T1000 (cell line): Measurements from ENCODE around the gene MELTF.
"Not testable (repeated sequence)": the region's sequence is repeated elsewhere in the genome, so short reads cannot be mapped to it uniquely, and the experiment has no call there.

Experiments
- DNase-seq: peaks from one replicate; lab custom pipeline; 2025; ENCODE audit warnings: mixed read lengths; lab: John Stamatoyannopoulos, UW

Gene MELTF

DNA sequence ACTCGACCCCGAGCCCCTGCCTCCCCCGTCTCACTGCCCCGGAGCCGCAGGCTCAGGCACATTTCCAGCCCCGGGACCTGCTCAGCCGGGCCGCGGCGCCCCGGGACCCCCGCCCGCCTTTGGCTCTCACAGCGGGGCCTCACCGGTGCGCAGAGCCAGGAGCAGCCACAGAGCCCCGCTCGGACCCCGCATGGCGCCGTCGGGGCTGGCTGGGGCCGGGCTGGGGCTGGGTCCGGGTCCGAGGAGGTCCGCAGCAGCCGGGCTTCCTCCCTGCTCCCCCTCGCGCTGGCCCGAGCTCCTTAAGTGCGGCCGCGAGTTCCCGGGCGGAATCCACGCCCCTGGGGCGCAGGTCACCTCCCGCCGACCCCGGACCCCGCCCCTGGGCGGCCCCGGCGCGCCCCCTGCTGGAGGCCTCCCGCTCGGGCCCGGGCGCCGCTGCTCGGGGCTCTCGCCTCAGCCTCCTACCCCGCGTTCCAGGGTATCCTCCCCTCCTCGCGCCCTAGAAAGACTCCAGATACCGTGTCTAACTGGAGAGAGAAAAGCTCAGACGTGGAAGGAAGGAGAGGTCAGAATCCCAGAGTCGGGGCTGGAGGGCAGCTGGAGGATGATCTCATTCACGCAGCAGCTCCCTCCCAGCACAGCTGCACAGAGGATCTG, at the start of gene MELTF:
MELTF (minus strand) TSS at position 307 of the 657 bp plus-strand sequence; CDS start at position 192, 115 bp downstream.
- DNase-seq = peak; percentile 52

GRCh38 chr3:197076415-197076814, 46.8 kb upstream of the MELTF start:
- no peak for DNase-seq

DNA sequence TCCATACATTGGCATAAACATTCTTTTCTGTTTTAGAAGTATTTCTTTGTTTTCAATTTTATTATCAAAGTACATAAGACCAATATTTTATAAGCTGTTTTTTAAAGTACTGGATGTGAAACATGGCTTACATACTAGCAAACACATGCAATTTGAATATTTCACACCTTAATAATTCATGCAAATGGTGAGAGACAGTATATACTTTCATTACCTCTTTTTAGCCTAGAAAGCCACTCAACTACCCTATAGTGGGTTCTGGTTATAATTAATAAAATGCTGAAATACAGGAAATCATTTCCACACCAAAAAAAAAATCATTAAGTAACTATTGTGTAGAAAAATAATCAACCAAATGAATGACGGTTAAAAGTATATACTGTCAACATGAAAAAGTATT, 38.5 kb upstream of the MELTF start:
- DNase-seq = no peak

- no peak for DNase-seq
Measured at GRCh38 chr3:197064771-197065170, 35.2 kb upstream of the MELTF start.

DNA sequence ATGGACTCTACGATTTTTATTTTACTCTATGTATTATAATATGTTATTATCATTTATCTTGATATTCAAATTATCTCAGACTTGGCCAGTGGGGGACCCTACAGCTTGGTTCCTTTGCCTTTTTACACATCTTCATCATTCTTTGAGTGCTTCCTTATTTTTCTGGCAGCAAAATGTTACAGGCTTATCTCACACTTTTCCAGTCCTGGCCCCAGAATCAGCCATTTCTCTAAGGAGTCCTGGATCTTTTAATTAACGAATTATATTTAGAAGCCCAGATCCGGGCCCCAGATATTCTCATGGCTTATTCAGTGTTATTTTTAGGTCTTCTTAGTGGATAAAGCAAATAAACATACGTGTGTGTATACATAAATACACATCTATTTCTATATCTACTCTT, 32.8 kb upstream of the MELTF start:
- DNase-seq = no peak

DNA sequence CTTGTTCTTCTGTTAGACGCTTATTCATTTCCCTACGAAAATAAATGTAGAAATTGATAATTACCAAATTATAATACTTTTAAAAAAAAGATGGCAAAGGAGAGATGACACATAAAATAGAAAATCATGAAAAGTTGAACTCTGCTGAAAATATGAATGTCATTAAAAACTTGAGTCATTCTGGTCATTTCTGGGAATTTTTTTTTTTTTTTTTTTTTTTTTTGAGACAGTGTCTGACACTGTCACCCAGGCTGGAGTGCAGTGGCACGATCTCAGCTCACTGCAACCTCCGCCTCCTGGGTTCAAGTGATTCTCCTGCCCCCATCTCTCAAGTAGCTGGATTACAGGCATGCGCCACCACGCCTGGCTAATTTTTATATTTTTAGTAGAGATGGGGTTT, 22.0 kb upstream of the MELTF start:
- not testable (repeated sequence) for DNase-seq

GRCh38 chr3:197050511-197050910, 20.9 kb upstream of the MELTF start:
- DNase-seq = no peak

DNA sequence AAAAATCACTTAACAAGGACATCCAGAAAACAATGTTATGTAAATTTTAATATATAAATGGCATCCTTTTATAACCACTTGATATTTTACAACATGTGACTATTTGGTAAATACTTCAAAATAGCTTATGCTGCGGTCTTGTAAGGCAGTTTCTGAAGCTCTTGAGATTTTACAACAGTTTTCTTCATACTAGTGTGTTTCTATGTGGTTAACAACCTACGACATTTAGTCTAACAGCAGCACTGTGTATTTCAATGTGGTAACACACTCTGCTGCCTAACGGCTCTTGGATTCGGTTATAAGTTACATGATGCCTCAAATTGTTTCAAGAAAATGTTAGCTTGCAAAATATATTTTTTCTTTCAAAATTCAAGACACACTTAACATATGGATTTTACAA, 12.9 kb upstream of the MELTF start:
- no peak for DNase-seq

DNA sequence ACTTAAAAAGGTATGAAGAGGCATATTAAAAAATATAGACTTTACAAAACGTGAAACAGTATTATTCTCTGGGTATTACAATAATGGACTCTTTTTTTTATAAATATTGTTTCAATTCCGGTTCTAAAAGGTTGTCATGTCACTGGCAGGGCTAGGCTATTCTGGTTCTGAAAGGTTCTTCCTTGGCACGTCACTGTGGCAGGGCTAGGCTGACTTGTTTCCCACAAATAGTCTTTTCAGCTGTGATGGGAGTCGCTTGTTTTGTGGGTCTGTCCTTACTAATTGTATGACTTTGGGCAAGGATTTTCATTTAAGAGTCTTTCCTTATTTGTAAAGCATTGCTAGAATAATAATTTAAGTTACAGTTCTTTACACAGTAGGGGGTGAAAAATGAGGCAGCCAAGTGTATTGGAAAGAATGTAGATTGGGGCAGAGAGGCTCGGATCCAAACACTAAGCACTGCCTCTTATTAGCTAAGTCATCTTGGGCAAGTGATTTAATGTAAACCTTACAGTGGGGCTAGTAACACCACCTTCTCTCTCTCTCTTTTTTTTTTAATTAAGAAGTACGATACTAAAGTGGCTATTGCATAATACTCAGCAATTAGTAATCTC, 12.4 kb upstream of the MELTF start:
- DNase-seq = no peak

GRCh38 chr3:197040658-197041057, 11.0 kb upstream of the MELTF start:
- DNase-seq = no peak

DNA sequence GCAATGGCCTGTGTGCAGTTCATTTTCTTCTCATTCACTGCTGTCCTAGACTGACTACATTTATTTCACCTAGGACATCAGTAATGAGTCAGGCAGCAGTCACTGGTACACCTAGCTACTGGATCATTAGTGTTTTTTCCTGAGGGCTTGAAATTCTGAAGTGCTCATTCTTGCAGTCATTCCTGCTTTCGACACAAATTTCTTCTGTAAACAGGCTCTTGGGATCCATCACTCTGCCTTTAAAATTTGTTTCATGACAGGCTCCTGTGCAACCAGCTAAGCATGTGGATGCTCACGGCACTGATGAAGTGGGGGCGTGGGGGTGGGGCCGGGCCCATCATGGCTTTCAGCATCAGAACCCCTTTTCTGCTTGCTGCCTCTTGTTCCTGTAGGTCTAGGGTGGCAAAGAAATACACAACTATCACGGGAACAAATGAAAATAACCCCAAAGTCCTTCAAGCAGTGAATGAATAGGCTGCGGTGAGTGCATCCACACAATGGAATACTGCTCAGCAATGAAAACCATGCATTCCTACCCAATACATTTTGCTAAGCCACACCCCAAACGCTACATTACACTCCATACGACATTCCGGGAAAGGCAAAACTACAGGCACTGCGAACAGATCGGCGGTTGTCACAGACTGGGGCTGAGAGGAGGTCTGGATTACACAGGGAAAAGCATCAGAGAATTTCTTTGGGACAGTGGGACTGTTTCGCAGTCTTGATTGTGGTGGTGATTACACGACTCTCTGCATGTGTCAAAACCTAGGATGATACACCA, 9.3 kb upstream of the MELTF start:
- no peak for DNase-seq

- DNase-seq = no peak
Measured at GRCh38 chr3:197035577-197035976, 6.0 kb upstream of the MELTF start.

- not testable (repeated sequence) for DNase-seq
Measured at GRCh38 chr3:197034778-197035177, 5.2 kb upstream of the MELTF start.

GRCh38 chr3:197033764-197034163, 4.1 kb upstream of the MELTF start:
- not testable (repeated sequence) for DNase-seq

DNA sequence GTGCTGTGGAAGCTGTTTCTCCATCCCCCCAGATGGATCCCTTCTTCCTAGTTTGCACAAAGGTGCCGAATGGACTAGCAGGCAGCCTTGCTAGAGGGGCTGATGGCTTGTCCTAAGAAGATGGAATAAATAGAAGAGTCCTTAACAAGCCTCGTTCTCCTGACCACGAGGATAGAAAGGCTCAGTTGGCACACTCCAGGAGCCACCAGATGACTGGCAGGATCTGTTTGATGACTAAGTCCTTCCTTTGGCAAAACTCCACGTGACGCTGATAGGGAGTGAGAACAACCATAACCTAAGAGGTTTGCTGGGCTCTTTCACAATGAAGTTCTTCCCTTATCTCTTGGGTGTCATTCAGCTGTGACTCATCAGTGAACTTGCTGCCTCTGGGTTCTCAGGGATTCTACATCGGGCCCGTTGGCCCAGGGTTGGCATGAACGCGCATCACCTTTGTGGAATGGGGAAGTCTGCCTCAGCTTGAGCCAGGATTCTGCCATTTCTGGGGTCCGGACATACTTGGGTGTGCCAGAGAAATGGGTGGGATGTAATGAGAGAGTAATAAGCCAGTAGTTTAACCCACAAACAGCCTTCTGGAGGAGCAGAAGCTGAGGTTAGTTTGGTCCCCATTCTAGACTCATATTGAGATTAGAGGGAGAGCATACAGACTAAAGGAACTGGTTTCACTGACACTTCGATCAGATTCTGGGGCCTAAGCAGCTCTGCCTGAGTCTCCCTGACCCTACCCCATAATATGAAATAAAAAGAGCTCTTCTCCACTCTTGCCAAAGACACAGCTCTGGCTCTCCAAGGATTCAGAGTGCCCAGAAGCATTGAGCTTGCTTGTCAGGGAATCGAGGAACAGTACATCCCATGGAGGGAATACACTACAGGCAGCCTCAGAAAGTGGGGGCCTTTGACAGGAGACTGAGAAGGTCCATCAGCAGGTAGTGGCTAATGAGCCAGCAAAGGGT, 2.0 kb upstream of the MELTF start:
- DNase-seq = no peak

DNA sequence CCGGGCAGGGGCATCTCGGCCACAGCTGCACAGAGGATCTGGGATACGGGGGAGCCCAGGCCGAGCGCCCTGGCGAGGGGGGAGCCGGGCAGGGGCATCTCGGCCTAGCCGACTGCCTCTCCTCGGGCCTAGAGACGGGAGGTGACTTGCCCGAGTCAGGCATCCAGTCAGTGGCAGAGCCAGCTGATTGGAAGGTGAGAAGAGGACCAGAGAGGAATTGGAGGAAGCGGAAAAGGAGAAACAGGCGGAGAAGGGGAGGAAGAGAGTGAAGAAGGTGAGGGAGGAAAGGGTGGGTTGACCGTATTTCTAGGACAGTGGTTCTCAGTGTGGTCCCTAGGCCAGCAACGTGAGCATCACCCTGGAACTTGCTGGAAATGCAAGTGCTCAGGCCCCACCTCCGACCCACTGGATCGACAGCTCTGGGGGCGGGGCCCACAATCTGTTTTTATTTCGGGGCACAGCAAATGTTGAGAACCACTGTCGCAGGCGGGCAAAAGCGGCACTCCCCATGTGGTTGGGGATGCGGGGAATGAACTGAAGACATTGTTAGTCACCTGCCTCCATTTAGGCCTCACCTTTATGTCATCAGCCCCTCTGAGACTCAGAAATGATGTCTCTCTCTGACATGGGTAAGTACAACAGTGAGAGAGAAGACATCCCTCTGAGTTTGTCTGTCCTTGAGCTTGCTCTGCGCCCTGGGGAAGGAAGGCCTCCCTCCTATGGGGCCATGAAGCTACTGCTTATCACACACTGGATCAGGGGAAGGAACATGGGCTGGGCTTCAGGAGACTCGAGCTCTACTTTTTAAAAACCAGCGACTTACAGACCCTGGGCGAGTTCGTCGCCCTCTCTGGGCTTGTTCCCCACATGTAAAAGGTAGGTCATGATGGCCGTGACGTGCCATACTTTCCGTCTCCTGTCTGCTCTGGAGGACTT, 1.0 kb upstream of the MELTF start:
- no peak for DNase-seq

GRCh38 chr3:197028728-197029510, 698 bp downstream of the MELTF start:
- no peak for DNase-seq

DNA sequence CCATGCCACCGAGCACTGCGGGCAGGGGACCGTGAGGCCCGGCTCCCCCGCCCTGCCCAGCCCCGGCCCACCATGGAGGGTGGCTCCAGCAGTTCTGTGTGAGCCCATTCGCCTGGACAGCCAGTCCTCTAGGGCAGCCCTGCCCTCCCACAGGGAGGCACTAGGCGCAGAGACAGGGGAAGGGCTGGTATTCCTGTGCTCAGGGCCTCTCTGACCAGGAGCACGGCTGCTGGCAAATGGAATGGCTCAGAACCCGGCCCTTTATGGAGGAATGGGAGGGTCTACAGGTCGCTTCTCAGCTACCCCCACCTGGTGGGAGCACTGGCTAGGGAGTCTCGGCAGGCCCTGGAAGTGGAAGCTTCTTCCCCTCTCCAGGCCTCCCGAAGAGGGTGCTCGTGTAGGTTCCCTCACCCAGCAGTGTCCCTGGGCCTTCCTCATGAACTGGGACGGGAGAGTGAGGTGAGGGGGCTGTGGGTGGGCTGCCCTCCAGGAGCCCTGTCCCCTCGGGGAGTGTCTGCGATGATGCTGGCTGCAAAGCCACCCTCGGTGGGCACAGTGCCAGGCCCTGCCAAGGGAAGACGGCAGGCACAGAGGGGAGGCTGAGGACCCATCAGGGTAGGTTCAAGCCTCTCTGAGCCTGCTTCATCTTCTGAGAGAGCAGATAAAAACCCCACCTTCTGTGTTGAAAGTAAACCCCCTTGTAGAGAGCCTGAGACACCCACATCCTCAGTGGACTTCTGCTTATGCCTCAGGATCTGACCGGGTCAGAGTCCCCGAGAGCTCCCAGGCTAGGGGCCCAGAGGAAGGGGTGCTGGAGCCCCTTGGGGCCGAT, 1.5 kb downstream of the MELTF start:
- DNase-seq = no peak
